Colonic mucosa (tissue), 4 donors: Measurements from ENCODE around the gene PRMT5. TPM values are rescaled to one million over a fixed set of nuclear protein-coding genes. Genes with fewer than 3 reads are reported as not detected.

Experiments used
- DNase-seq: peaks from one replicate; pipeline ENCODE4 v3.0.0-alpha.2; 2020
- H3K27ac ChIP-seq: fragments of 200-600 bp; one replicate; pipeline ENCODE4 v1.8.0; 2021
- H3K27me3 ChIP-seq: fragments of 200-600 bp; one replicate; pipeline ENCODE4 v1.8.0; 2021
- H3K36me3 ChIP-seq: fragments of 200-600 bp; one replicate; pipeline ENCODE4 v1.8.0; 2021
- H3K4me1 ChIP-seq: fragments of 200-600 bp; one replicate; pipeline ENCODE4 v1.8.0; 2021; ENCODE audit warnings: mild to moderate bottlenecking
- H3K4me3 ChIP-seq: fragments of 200-600 bp; one replicate; pipeline ENCODE4 v1.8.0; 2021
- H3K9ac ChIP-seq, 2 donors: one replicate each; pipeline ENCODE4 v1.7.0; 2013; ENCODE audit warnings: control low read depth in 2 of 2, low read depth in 2 of 2, low read length in 2 of 2
- H3K9me3 ChIP-seq: fragments of 200-600 bp; one replicate; pipeline ENCODE4 v1.8.0; 2021
- intact Hi-C: fragments of 100-400 bp; cut with DNase I; formaldehyde crosslinking; loops from one replicate; pipeline ENCODE4 v1.14.1; 2022
- total RNA-seq, 2 donors: library from RNA; stranded (reverse); fragmentation: NEBNext Ultra II Directional in 1 of 2; extraction: Animal tissue kit (Norgen Biotek cat#: 25700) in 1 of 2; gene quantifications; one replicate each; pipeline ENCODE4 v1.2.1, GENCODE V29; 2021
- TF ChIP-seq, protein P1 (sequence below): fragments of 200-600 bp; IDR thresholded peaks from one replicate; pipeline ENCODE4 v1.8.0; 2022; ENCODE audit warnings: antibody characterized with exemption, mild to moderate bottlenecking
- donor health status: healthy.
- donor health status: DM: no; HTN: no; CAD: no.
- donor health status: DM: no; HTN: no; CAD: no.

The PRMT5 gene
- total RNA-seq, 2 donors from 2014 or later: 39.3 to 86.4 TPM

DNA sequence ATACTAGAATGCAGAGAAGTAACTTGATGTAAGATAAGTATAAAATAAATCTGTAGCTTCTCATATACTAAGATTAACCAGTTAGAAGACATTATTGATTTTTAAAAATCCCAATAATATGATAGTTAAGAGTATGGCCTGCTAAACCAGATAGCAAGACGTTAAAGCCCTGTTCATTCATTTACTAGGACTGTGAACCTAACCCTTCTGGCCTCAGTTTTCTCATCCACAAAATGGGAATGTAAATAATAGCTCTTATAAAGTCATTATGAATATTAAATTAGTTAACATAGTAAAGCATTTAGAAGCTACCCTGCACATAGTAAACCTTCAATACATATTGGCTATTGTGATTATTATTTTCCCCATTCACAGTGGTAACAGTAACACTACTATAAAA is 6.0 kb upstream of the PRMT5 start:
- Histone ChIP-seq H3K36me3 (no peaks in the 10 kb centered on the region), H3K27ac (no peak overlapping the region), H3K27me3 (no peaks in the 10 kb centered on the region), H3K4me1 (no peaks in the 10 kb centered on the region), H3K9me3 (no peaks in the 10 kb centered on the region), H3K4me3 (no peak overlapping the region), H3K9ac (no peak overlapping the region)
- intact Hi-C loops: no loop called here
- no peak for DNase-seq
- TF ChIP-seq, protein P1, sequence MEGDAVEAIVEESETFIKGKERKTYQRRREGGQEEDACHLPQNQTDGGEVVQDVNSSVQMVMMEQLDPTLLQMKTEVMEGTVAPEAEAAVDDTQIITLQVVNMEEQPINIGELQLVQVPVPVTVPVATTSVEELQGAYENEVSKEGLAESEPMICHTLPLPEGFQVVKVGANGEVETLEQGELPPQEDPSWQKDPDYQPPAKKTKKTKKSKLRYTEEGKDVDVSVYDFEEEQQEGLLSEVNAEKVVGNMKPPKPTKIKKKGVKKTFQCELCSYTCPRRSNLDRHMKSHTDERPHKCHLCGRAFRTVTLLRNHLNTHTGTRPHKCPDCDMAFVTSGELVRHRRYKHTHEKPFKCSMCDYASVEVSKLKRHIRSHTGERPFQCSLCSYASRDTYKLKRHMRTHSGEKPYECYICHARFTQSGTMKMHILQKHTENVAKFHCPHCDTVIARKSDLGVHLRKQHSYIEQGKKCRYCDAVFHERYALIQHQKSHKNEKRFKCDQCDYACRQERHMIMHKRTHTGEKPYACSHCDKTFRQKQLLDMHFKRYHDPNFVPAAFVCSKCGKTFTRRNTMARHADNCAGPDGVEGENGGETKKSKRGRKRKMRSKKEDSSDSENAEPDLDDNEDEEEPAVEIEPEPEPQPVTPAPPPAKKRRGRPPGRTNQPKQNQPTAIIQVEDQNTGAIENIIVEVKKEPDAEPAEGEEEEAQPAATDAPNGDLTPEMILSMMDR: no peak

DNA sequence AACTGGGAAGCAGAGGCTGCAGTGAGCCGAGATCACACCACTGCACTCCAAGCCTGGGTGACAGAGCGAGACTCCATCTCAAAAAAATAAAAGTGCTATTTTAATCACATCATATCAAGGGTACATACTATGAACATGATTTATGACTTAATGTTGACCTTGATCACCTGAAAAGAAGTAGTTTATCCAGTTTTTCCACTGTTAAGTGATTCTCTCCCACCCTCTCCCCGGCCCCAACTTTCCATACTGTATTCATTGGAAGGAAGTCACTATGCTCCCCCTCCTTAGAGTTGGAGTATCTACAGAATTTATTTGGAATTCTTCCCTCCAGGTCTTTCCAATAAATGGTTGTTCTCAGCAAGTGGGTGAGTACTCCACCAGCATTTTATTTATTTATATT is 3.0 kb upstream of the PRMT5 start:
- no peaks in the 10 kb centered on the region for H3K27me3 ChIP-seq
- no peak overlapping the region for H3K9ac ChIP-seq
- intact Hi-C loops: no loop called here
- no peaks in the 10 kb centered on the region for H3K4me1 ChIP-seq
- H3K4me3 ChIP-seq: no peak overlapping the region
- H3K27ac ChIP-seq: no peak overlapping the region
- DNase-seq: no peak
- H3K9me3 ChIP-seq: no peaks in the 10 kb centered on the region
- no peaks in the 10 kb centered on the region for H3K36me3 ChIP-seq
- TF ChIP-seq, protein P1: no peak

DNA sequence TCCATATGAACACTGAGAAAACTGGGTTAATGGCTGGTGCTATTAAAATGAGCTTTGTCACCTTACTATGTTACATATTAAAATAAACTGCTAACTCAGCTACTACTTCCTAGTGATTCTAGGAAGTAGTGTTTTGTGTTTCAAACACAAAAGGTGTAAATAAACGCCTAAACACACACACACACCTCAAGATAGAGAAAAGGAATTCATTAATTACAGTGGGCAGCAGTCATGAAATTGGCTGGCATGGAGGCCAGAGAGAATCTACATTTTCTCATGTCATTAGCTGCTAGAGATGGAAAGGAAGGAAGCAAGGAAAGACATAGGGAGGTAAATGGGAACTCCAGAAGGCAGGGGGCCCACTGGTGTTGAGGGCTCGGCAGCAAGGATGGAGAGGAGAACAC is 787 bp upstream of the PRMT5 start:
- H3K27me3 ChIP-seq: no peaks in the 10 kb centered on the region
- intact Hi-C loops: no loop called here
- TF ChIP-seq, protein P1: no peak
- no peaks in the 10 kb centered on the region for H3K4me1 ChIP-seq
- peak overlapping the region; percentile 58 to 61 for H3K9ac ChIP-seq
- H3K4me3 ChIP-seq: peak overlapping the region; percentile 65
- DNase-seq: no peak
- H3K9me3 ChIP-seq: no peaks in the 10 kb centered on the region
- peak overlapping the region; percentile 82 for H3K27ac ChIP-seq
- H3K36me3 ChIP-seq: no peaks in the 10 kb centered on the region

DNA sequence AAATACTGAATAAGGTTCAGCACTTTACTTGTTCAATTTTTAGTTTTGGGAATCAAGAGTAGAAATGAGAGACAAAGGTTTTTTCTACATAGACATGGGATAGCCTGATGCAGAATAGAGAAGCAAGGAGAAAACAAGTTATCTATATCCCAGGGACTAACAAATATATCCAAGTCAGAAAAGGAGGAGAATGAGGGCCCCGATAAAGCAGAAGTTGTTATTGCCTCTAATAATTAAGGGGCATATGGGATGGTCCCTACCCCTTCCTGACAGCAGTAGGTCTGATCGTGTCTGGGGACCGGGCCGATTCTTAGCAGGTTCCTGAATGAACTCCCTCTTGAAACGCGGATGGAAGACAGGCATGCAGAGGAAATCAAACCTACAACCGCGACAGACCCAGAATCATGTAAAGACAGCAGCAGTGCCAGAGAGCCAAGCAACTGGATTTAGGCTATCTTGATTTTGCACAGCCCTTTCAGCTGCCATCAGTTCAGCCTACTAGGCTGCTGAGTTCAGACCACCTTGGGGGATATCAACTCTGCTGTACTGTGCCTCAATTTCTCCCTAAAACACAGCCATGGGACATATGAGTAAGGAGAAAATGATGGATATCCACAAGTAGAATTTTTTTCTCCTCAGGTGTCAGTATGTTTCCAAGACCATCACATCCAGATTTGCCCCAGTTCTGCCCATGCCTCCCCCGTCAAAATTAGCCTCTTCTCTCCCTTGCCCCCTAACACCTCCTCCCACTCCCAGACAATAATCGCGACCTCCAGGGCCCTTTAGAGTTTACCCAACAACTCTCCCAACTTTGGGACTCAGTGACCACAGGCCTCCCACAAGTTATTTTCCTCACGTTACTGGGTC is 706 bp downstream of the PRMT5 start:
- peak overlapping the region; percentile 77 to 95 for H3K9ac ChIP-seq
- peak overlapping the region; percentile 38 for H3K27ac ChIP-seq
- no peak for DNase-seq
- no peaks in the 10 kb centered on the region for H3K4me1 ChIP-seq
- no peaks in the 10 kb centered on the region for H3K9me3 ChIP-seq
- intact Hi-C loops: no loop called here
- H3K4me3 ChIP-seq: peak overlapping the region; percentile 65
- H3K36me3 ChIP-seq: peaks cover 9% of the 10 kb centered on the region
- no peaks in the 10 kb centered on the region for H3K27me3 ChIP-seq
- TF ChIP-seq, protein P1: no peak

DNA sequence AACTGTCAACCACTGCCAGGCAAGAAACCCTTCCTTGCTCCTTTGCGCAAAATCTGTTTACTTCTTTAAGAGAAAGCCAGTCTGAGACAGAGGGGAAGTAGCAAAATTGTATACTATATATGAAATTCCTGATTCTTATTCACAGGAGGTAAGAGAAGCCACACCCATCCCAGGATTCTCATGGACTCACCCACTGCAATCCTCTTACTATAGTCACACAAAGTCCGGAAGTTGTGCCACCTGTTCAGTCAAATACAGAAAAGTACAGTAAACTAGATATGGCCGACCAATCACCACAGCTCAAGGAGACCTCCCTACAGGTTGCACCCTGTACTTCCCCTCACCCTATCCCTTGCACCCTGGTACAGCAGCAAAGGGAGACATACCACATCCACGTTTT is 2.9 kb downstream of the PRMT5 start:
- intact Hi-C loops: no loop called here
- H3K4me3 ChIP-seq: no peak overlapping the region
- H3K9ac ChIP-seq: no peak overlapping the region
- no peaks in the 10 kb centered on the region for H3K4me1 ChIP-seq
- H3K27ac ChIP-seq: peak overlapping the region; percentile 46
- peak; percentile 58 for DNase-seq
- no peaks in the 10 kb centered on the region for H3K9me3 ChIP-seq
- no peaks in the 10 kb centered on the region for H3K27me3 ChIP-seq
- peaks cover 9% of the 10 kb centered on the region for H3K36me3 ChIP-seq
- TF ChIP-seq, protein P1: no peak
